HG03159 (cell line): ENCODE data around the gene LRRC4.

Experiments
- ATAC-seq: cut with Tn5 transposase; IDR thresholded peaks from one replicate; pipeline ENCODE4 v1.9.1; 2021; ENCODE audit warnings: mild to moderate bottlenecking, moderate library complexity; ENCODE audit not compliant: unreplicated experiment

LRRC4 gene

DNA sequence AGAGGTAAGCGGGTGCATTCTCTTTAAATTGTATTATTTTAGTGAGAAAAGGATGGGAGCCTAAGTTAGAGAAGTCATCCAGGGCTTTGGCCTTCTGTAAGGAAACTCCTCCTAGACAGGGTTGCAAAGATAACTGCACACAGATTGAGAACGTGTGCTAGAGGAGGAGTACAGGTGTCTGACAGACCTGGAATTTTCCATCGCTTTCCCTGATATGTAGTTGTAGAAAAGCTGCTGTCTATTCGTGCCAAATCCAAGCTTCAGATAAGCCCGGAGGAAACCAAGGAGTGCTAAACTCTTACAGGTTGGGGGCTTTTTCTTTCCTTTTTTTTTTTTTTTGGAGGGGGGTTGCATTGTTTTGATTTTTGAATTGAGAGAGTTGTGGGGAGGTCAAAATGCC lies 23.1 kb downstream of the LRRC4 start:
- ATAC-seq = no peak

DNA sequence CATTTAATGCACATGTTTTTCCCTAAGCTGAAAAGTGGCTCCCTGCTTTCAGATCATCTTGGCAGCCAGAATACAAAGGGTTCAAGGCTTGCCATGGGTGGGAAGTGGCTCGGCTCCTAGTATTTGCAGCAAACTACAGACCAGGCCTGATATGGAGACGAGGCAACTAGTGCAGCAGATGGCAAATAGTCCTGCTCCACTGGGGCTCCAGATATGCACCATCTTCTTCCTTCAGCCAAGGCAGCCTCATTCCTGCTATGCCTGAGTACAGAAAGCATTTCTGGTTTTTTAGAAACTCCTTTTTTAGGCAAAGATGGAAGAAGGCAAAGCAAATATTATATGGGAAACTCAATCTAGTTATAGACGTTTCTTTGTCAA lies 23.9 kb downstream of the LRRC4 start:
- no peak for ATAC-seq

DNA sequence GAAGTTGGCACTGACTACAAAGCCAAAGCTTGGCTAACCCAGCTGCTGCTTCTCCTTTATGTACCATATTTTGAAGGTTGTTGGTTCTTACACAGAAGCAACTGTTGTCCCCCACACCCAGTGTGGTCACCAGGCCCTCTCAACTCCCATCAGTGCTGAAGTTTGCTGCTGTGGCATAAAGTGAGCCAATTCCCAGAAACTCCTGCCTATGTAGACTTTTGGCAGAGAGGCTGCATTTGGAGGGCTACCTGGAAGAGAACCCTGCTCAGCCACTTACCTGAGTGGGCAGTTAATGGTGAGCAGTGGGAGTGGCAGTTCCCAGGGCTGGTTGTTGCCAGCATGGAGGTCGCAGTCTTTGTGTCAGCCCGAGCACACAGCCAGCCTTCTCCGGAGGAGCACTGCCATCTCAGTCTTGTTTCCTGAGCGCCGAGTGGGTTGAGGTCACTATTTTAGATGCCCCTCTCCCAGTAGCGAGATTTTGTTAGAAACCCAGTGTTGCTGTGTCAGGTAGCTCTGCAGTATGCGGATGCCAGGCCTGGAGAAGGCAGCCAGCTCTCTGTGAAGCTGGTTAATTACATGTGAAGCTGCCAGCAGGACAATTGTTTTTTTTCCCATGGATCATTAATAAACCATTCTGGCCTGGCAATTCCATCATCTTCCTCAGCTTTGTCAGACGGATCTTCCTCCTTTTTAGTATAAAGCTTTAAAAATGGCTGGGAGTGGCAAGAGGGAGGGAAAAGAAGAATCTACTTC lies 24.5 kb downstream of the LRRC4 start:
- ATAC-seq = no peak

DNA sequence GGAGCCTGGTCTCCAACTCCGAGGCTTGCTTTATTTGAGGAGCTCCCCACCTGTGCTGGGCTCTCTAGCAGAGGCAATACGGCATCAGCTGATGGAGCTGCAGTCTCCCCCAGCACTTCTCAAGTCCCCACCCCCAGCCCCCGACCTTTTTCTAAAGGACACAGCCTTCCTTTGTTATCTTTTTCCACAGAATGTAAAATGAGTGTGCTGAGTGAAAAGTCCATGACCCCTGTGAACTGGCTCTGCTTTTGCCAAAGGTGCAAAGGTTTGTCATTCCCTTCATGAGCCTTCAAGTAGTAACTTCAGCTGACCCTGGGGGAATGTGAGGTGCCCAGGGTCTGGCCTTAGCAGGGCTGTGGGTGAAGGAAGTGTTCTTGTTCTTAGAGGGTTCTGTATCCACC lies 25.5 kb downstream of the LRRC4 start:
- ATAC-seq = no peak

DNA sequence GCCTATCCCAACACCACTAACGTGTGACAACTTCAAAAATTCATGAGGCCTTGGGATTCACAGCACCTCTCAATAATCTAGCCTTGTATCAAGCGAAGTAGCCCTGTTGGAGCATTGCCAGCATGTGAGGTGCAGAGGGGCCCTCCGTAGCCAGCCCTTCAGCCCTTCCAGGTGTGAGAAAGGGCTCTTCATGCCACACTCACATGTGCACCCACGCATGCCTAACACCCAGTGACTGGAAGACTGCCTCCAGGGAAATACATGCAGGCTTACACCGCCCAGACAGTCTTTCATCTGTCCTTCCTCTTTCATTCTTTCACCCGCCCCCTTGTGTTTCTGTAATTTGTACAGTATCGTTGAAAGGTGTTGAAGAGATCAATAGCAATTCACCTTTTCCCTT lies 26.1 kb downstream of the LRRC4 start:
- no peak for ATAC-seq

DNA sequence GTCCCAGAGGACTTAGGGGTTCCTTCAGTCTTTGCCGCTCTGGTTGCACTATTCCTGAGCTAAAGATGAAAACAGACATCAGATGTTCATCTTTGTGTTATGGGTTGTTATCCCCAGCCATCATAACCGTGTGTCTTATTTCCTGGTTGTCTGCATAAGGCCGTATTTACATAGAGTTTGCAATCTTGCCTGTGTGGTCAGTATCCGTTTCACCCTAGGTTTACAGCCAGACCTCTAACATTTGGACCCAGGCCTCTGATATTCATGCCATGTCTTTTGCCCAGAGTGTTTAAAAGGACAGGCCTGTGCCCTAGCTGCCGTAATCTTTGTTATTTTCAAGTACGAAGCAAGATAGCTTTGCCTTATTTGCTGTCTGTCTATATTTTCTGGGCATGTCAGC lies 26.6 kb downstream of the LRRC4 start:
- ATAC-seq = no peak

DNA sequence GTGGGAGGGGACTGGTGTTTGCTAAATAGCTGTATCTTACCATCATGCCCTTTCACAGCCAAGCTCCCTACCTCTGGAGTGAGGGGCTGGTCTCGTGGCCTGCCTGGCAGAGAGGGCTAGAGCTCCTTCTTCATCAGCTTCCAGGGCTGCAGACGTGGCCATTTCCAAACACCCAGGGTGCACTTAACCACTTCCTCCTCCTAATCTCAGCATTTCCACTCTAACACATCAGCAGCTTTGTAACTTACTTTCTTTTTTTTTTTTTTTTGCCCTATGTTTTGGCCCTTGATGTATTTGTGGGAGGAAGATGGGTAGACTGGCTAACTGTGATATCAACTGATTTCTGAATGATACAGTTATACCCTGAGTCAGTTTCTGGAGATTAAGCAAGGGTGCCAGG lies 27.4 kb downstream of the LRRC4 start:
- ATAC-seq = no peak

DNA sequence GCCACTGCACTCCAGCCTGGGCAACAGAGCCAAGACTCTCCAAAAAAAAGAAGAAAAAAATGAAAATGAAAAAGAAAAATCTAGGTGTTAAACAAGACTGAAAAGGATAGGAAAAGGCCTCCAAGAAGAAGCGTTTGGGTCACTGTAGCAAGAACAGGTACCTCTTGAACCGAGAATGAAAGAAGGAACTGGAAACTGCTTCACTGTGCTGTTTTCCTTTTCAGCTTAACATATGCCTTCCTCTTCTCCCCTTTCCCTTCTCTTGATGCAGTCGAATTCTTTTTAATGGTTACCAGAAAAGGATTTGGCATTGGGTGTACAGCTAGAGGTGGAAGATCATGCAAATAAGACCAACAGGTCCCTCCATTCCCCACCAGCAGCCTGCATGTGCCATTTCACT lies 28.1 kb downstream of the LRRC4 start:
- peak; percentile 54 for ATAC-seq

DNA sequence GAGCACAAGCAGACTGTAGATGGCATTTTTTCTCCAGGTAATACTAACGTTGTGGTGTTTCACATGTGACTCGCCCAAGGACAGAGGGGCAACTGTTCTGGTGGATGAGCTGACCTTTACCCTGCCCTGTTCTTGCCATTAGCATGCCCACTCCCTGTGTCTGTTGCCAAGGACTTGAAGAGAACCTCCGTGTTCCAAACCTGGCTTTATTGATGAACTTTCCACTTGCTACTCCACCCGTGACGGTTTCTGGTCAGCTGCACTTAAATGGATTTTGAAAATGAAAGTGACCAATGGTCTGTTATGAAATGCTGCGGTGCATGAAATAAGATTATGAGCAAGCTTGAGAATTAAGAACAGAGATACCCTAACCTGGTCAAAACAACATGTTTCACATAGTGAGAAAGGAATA lies 30.4 kb downstream of the LRRC4 start:
- ATAC-seq = peak; percentile 58

DNA sequence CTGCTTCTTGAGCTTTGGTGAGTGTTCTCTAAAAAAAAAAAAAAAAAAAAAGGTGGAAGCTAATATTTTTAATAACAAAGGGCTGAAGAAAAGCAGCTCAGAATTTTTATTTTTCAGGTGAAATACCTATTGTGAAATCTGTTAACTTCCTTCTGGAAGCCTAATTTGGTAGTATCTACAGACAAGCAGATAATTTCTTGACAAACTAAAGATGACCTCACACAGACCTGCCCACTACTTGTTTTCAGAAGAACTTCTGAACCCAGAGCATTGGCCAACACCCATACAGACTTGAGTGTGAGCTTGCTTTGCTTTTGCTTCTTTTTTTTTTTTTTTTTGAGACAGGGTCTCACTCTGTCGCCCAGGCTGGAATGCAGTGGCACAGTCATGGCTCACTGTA lies 31.2 kb downstream of the LRRC4 start:
- no peak for ATAC-seq

DNA sequence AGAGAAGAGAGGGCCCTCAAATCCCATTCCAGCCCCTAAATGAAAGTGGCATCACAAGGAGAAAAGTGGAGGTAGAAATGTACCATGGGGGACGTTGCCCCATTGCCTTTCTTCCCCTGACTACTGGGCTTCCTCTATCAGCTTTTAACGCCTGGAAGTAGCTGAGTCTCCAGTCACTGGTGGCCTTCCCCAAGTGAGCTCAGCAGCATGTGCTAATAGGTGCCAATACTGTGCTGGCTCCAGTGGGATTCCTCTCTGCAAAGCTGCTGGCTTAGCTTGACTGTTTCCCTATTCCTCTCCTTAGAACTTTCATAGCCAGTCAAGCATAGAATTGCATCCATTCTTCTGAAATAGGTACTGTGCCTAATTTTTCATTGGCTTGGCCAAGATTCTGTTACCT lies 32.6 kb downstream of the LRRC4 start:
- no peak for ATAC-seq

DNA sequence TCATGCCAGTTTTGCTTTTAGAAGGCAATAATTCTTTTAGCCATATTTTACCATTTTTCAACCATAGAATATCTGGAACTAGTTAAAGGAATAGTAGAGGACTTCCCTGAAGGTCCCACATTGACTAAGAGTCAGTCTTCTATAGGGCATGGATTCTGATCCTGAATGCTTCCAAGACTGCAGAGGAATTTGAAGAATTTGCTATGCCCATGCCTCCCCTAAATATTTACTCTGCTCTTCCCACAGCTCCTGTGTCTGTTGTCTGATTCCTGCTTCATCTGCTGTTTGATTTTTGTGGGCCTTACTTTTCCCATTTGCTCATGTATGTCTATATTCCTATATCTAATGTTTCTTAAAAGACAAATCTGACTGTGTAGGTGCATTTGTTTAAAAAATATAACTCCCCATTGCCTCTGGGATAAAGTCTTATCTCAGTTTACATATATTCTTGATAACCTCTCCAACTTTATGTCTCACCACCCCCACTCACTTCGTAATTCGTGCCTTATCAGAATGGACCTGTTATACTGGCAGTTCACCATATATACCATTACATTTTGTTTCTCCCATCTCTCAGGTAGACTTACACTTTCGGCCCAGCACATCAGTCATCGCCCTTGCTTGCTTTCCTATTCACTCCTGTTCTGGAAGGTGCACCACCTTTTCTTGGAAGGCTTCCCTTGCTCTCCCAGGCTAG lies 33.9 kb downstream of the LRRC4 start:
- ATAC-seq = no peak

DNA sequence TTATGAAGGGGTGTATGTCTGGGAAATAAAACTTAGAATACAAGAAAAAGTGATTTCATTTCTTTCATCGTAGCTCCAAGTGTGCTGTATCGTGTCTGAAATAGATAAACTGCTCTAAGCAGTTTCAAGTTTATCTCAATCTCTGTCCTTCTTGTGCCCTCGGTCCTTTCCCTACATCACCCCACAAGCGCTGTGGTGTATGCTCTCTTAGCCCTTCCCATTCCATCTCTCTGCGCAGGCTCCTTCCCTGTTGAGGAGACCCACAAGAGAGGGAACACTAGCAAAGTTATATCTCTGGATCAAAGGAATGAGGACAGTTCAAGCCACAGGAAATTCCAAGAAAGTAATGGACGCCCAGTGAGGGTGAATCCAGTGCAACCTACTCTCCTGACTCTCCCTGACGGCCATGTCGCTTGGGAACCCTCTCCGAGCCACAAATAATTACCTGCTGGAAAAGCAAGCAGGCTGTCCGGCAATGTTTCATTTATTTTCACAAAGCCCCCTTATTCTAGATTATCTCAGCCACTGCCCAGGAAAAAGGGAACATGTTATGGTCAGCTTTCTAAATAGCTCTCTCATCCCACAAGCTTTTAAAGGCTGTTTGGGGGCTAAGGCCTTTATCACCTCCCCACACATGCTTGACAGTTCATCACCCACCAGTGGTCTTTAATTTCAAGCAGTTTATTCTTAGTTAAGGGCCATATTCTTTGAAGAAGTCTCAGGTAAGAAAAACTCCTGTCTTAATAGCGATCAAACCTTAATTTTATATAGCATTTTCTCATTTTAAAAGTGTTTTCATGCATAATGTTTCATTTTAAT lies 34.8 kb downstream of the LRRC4 start:
- ATAC-seq = no peak

DNA sequence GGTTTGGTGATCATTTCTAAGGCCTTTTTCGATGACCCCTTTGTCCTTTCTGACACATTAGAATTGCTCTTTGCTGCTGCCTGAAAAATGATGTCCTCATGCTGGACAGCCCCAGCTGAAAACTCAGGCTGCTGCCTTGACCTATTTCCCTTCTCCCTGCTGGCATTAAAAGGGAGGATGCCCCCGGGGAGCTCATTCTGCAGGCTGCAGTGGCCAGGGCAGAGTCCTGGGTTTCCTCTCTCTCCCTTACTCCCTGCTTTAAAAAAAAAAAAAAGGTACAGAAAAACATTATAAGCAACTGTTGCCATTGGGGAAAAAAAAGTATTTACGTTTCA lies 35.4 kb downstream of the LRRC4 start:
- ATAC-seq = no peak

DNA sequence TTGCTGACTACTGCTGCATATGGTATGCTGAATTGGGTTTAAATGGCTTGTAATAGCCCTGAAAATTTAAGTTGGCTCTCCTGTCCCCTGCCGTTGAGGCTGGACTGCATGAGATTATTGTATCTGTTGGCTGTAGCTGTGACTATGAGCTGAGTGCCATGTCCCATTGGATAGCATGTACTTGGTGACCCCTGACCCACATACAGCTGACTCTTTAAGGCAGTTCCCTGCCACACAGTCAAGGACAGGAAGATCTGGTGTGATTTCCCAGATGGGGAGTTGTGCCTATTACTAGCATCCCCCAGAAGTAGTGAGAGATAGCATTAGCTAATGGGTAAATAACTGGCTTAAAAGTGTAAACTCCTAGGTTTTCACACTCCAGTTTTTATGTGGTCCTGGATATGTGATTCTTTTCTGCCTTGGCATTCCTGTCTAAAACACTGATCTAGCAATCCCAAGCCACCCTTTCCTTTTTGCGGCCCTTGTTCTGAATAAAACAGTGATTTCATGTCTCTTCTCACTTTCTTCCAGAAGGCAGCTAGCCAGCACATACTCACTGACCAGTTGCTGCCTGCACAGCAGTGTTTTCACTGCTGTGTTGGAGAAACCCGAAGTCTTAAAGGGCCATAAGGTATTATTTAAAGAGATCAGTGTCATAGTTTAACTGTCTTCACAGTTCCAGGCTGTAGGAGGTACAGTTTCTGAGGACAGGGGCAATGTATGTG lies 35.9 kb downstream of the LRRC4 start:
- no peak for ATAC-seq

DNA sequence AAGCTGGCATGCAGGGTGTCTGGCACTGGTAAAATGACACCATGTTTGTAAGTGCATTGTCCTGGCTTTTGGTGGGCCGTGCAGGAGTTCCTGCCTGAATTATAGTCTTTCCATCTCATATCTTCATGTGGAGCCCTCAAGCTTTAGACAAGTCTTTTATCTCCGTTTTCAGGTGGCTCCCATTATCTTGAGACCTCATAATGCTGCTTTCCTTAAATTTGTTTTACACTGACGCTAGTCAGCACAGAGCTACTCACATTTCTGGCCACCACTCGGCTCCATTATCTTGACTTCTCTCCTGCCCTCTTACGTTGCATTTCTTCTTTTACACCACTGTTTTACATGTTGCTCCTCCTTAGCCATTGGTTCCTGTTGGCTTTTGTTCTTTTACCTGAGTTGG lies 37.2 kb downstream of the LRRC4 start:
- ATAC-seq = no peak

DNA sequence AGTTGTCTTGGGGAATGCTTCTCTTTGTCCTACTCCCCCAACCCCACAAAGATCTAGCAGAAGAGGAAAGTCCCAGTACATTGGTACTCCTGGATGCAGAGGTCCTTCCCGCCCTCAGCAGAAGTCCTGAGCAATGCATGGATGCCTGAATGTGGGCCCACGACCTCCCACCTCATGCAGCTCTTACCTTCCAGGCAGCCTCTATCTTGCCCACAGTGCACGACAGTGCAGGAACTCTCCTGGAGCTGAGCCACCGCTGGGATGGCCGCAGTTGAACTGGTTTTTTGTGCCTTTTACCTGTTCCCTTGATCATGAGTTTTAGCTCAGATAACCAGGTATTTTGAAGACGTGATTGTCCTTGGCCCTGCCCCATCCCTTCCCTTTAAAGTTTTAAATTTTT lies 37.9 kb downstream of the LRRC4 start:
- ATAC-seq = no peak

DNA sequence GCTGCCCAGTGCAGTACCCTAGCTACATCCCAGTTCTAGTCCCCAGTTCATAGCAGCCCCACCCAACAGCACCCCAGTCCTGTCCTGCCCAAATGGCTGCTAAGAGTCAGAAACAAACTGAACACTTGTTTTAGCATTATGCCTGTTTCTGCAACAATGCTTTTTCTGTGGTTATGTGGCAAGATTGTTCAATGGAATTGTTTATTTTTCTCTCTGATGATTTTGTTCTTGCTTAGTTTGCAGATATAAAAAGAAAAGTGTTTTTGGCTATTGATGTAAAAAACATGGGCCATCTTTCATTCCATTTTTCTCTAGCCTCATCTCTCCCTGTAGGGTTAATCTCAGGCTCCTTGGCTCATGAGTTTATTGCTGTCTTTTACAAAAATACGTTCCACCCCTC lies 42.5 kb downstream of the LRRC4 start:
- ATAC-seq = no peak

DNA sequence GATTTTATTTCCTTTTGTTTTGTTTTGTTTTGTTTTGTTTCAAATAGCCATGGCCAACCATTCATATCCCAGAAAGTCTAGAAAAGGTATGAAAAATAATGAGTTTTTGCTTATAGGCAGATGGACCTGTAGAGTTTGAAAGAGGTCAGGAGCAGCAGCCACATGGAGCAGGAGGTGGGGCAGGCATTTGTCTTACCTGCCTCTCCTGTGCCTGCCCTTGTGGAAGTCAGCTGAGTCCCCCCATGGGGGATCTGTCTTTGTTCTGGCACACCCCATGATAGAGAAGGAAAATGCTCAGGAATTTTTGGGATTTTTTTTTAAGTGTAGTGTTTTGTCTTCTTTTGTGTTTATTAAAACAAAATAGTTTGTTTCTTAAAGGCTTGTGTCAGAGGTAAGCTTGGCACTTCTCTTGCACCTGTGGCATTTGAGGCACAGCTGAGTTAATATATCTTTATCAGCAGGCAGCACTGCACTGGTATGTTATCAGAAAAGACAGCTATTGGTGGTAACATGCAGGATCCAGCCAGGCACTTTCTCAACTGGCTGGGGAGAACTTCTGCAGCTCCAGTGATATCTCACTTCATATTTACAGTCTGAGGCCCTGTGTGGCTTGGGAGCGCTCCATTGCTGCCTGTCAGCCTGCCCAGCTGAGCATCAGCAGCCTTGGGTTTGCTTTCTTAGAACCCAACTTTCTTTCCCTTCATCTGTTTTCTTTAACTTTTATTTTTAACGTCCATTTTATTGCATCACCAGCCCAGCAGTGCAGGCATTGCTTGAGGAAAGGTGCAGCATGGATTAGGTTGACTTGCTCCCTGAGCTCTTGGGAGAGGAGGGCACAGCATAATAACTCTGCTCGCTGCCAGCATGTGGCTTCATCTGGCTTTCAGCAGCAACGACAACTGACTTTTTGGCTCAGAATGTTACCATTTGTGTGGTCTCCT lies 44.4 kb downstream of the LRRC4 start:
- ATAC-seq = no peak

DNA sequence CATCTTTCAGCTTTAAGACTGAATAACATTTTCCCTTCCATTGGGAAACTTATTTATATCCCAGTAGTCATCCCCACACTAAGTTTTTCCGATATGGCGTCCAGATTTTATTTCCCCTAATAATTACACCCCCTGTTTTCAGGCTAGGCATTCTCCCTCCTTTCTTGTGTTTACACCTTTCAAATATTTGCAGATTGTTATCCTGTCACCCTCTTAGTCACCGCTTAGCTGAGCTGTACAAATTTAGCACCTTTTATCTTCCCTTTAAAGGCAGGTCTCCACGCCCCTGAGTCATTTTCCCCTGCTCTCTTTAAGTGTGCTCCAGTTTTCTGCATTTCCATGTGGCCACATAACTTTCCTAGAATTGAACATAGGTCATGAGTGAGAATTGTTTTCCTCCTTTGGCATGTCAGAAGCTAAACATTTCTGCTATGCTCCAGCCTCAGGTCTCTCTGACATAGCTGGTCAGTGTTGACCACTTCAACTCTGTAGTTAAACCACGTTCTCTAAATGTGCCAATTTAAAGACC lies 47.4 kb downstream of the LRRC4 start:
- ATAC-seq = no peak
